Measurements from ENCODE around the gene GFOD1.

The GFOD1 gene

DNA sequence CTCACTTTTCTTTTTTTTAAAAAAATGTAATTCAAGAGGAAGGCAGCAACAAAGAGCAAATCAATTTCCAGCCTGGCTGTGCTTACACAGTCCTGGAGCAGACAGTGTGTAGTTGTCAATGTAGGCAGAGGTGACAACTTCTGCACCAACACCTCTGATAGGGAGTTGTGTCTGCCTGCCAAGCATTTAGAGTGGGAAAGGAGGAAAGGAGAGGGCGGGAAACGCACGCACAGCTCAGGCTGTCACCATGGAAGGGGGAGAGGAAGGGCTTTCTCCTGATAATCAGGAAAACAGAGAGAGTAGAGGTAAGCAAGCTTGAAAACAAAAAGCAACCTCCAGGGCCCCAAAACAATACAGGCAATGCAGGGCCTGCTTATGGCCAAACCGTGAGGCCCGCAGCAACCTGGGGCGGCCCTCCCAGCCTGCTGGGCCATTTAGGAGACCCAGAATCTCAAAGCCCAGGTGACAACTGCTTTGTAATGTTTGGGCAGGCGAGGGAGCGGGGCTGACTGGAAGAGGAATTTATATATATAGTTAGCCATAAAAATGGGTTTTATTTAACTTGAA, 41.5 kb upstream of the GFOD1 start:
- no peak overlapping the region for H3K27ac ChIP-seq (ENCODE audit: low read depth, low read length)
- H3K79me2 ChIP-seq (ENCODE audit: control insufficient read depth, insufficient read depth, low read length), result no peaks in the 10 kb centered on the region
- no peak overlapping the region for H2BK5ac ChIP-seq (ENCODE audit: low read length)
- H2BK120ac ChIP-seq (ENCODE audit: low read depth, low read length), result no peak overlapping the region
- H3K79me1 ChIP-seq (ENCODE audit: low read length), result no peaks in the 10 kb centered on the region
- H3K4me1 ChIP-seq (ENCODE audit: control insufficient read depth, low read depth, low read length), result peaks cover 9% of the 10 kb centered on the region
- no peak overlapping the region for H3K4me2 ChIP-seq (ENCODE audit: low read length)
- H3K56ac ChIP-seq (ENCODE audit: low read length), result no peak overlapping the region
- H3K18ac ChIP-seq (ENCODE audit: low read length), result no peak overlapping the region
- H2AK5ac ChIP-seq (ENCODE audit: low read length), result no peak overlapping the region
- DNase-seq, result peak; percentile 46
- no peak overlapping the region for H2BK15ac ChIP-seq (replicated peaks; ENCODE audit: low read depth)
- H3K4ac ChIP-seq (ENCODE audit: low read depth, low read length), result no peak overlapping the region
- no peaks in the 10 kb centered on the region for H3K27me3 ChIP-seq (ENCODE audit: insufficient read depth, low read length, poor library complexity)
- no CpG with 5 or more reads among the region's 8 CpGs for WGBS (ENCODE audit: extremely low coverage, insufficient coverage, low lambda C conversion rate)
- H3K9ac ChIP-seq (ENCODE audit: low read length), result no peak overlapping the region
- H3K36me3 ChIP-seq (ENCODE audit: control insufficient read depth, insufficient read depth, low read length), result no peaks in the 10 kb centered on the region
- H4K8ac ChIP-seq (ENCODE audit: low read depth, low read length), result no peak overlapping the region
- H3K4me3 ChIP-seq (ENCODE audit: low read length), result no peak overlapping the region
- H3K23ac ChIP-seq (ENCODE audit: low read length), result no peak overlapping the region
- H4K5ac ChIP-seq (ENCODE audit: low read length), result no peak overlapping the region

DNA sequence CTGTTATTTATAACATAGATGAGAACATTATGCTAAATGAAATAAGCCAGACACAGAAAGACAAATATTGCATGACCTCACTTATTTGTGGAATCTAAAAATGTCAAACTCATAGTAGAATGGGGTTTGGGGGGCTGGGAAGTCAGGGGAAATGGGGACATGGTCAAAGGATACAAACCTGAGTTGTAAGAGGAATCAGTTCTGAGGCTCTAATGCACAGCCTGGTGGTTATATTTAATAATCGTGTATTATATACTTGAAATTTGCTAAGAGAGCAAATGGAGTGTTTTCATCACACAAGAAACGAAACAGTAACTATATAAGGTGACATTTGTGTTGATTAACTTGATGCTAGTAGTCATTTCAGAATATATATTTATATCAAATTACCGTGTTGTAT, 40.8 kb upstream of the GFOD1 start:
- Histone ChIP-seq H2BK120ac (ENCODE audit: low read depth, low read length) (no peak overlapping the region), H3K9ac (ENCODE audit: low read length) (no peak overlapping the region), H3K79me2 (ENCODE audit: control insufficient read depth, insufficient read depth, low read length) (no peaks in the 10 kb centered on the region), H3K27ac (ENCODE audit: low read depth, low read length) (no peak overlapping the region), H3K4me1 (ENCODE audit: control insufficient read depth, low read depth, low read length) (peaks cover 9% of the 10 kb centered on the region), H3K4ac (ENCODE audit: low read depth, low read length) (no peak overlapping the region), H2BK5ac (ENCODE audit: low read length) (no peak overlapping the region), H4K8ac (ENCODE audit: low read depth, low read length) (no peak overlapping the region), H2BK15ac (replicated peaks; ENCODE audit: low read depth) (no peak overlapping the region), H2AK5ac (ENCODE audit: low read length) (no peak overlapping the region), H3K27me3 (ENCODE audit: insufficient read depth, low read length, poor library complexity) (no peaks in the 10 kb centered on the region), H4K5ac (ENCODE audit: low read length) (no peak overlapping the region), H3K36me3 (ENCODE audit: control insufficient read depth, insufficient read depth, low read length) (no peaks in the 10 kb centered on the region), H3K23ac (ENCODE audit: low read length) (no peak overlapping the region), H3K56ac (ENCODE audit: low read length) (no peak overlapping the region), H3K4me2 (ENCODE audit: low read length) (no peak overlapping the region), H3K18ac (ENCODE audit: low read length) (no peak overlapping the region), H3K79me1 (ENCODE audit: low read length) (no peaks in the 10 kb centered on the region), H3K4me3 (ENCODE audit: low read length) (no peak overlapping the region)
- no CpG with 5 or more reads among the region's 3 CpGs for WGBS (ENCODE audit: extremely low coverage, insufficient coverage, low lambda C conversion rate)
- no peak for DNase-seq

GRCh38 chr6:13527671-13528056, 40.3 kb upstream of the GFOD1 start:
- peaks cover 8% of the 10 kb centered on the region for H3K4me1 ChIP-seq (ENCODE audit: control insufficient read depth, low read depth, low read length)
- no peak overlapping the region for H2BK5ac ChIP-seq (ENCODE audit: low read length)
- no peak overlapping the region for H3K4me2 ChIP-seq (ENCODE audit: low read length)
- no peak overlapping the region for H3K9ac ChIP-seq (ENCODE audit: low read length)
- no peak overlapping the region for H4K8ac ChIP-seq (ENCODE audit: low read depth, low read length)
- H3K79me2 ChIP-seq (ENCODE audit: control insufficient read depth, insufficient read depth, low read length), result no peaks in the 10 kb centered on the region
- H3K79me1 ChIP-seq (ENCODE audit: low read length), result no peaks in the 10 kb centered on the region
- H3K4me3 ChIP-seq (ENCODE audit: low read length), result no peak overlapping the region
- H2BK120ac ChIP-seq (ENCODE audit: low read depth, low read length), result no peak overlapping the region
- H3K4ac ChIP-seq (ENCODE audit: low read depth, low read length), result no peak overlapping the region
- no peak for DNase-seq
- no peak overlapping the region for H3K23ac ChIP-seq (ENCODE audit: low read length)
- H3K18ac ChIP-seq (ENCODE audit: low read length), result no peak overlapping the region
- no CpG with 5 or more reads among the region's 4 CpGs for WGBS (ENCODE audit: extremely low coverage, insufficient coverage, low lambda C conversion rate)
- H3K56ac ChIP-seq (ENCODE audit: low read length), result no peak overlapping the region
- H3K27me3 ChIP-seq (ENCODE audit: insufficient read depth, low read length, poor library complexity), result no peaks in the 10 kb centered on the region
- no peaks in the 10 kb centered on the region for H3K36me3 ChIP-seq (ENCODE audit: control insufficient read depth, insufficient read depth, low read length)
- H3K27ac ChIP-seq (ENCODE audit: low read depth, low read length), result no peak overlapping the region
- no peak overlapping the region for H2AK5ac ChIP-seq (ENCODE audit: low read length)
- H4K5ac ChIP-seq (ENCODE audit: low read length), result no peak overlapping the region
- H2BK15ac ChIP-seq (replicated peaks; ENCODE audit: low read depth), result no peak overlapping the region

DNA sequence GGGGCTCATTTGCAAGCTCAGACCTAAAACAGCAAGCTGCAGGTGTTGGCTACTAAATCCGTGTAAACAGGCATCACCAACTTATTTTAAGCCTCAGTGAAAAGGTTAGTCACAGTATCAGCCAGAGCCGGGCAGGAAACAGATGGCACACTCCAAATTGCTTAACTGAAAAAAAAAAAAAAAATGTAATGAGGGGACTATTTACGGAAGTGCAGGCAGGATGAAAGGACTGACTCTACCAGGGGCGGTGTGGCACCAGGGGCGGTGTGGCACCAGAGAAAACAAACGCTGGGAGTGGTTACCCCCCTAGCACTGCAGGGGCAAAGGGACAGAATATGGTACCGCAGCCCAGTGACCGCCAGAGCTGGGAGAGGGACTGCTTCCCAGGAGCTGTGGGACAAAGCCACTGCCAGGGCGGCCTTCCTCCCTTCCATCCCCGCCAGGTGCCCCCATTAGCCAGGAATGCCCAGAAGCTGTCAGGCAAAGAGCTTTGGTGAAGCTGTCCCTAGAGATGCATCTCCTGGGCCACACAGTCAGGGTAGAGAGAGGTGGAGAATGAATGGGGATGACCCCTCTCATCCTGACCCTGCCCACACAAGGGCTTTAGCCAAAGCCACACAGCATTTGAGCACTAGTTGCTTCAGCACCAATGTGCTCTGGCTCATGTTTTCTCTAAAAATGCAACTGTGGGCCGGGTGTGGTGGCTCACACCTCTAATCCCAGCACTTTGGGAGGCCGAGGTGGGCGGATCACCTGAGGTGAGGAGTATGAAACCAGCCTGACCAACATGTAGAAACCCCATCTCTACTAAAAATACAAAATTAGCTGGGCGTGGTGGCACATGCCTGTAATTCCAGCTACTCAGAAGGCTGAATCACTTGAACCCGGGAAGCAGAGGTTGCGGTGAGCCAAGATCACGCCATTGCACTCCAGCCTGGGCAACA, 39.6 kb upstream of the GFOD1 start:
- no peak overlapping the region for H2BK15ac ChIP-seq (replicated peaks; ENCODE audit: low read depth)
- no peaks in the 10 kb centered on the region for H3K27me3 ChIP-seq (ENCODE audit: insufficient read depth, low read length, poor library complexity)
- H3K79me1 ChIP-seq (ENCODE audit: low read length), result no peaks in the 10 kb centered on the region
- no peak overlapping the region for H3K4me2 ChIP-seq (ENCODE audit: low read length)
- no peak overlapping the region for H4K5ac ChIP-seq (ENCODE audit: low read length)
- no peaks in the 10 kb centered on the region for H3K79me2 ChIP-seq (ENCODE audit: control insufficient read depth, insufficient read depth, low read length)
- H2BK5ac ChIP-seq (ENCODE audit: low read length), result no peak overlapping the region
- no peak overlapping the region for H3K27ac ChIP-seq (ENCODE audit: low read depth, low read length)
- H2AK5ac ChIP-seq (ENCODE audit: low read length), result no peak overlapping the region
- no peak overlapping the region for H3K4me3 ChIP-seq (ENCODE audit: low read length)
- H3K18ac ChIP-seq (ENCODE audit: low read length), result no peak overlapping the region
- H4K8ac ChIP-seq (ENCODE audit: low read depth, low read length), result no peak overlapping the region
- no peaks in the 10 kb centered on the region for H3K36me3 ChIP-seq (ENCODE audit: control insufficient read depth, insufficient read depth, low read length)
- H3K4me1 ChIP-seq (ENCODE audit: control insufficient read depth, low read depth, low read length), result peaks cover 3% of the 10 kb centered on the region
- no CpG with 5 or more reads among the region's 17 CpGs for WGBS (ENCODE audit: extremely low coverage, insufficient coverage, low lambda C conversion rate)
- no peak overlapping the region for H2BK120ac ChIP-seq (ENCODE audit: low read depth, low read length)
- no peak overlapping the region for H3K56ac ChIP-seq (ENCODE audit: low read length)
- H3K9ac ChIP-seq (ENCODE audit: low read length), result no peak overlapping the region
- no peak overlapping the region for H3K23ac ChIP-seq (ENCODE audit: low read length)
- no peak overlapping the region for H3K4ac ChIP-seq (ENCODE audit: low read depth, low read length)
- no peak for DNase-seq

DNA sequence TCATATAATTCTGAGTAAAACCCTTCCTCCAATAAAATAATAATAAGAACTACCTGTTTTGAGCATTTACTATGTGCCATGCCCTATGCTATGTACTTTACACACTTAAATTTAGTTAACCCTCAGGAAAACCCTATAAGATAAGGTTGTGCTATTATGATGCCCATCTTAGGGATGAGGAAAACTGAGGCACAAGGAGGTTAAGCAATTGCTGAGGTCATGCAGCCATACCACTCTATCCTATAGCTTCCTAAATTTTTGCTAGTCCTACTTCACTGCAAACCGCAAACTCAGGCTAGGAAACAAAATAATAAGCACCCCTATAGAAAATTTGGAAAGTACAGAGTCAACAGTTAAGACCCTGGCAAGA, 38.9 kb upstream of the GFOD1 start:
- H3K18ac ChIP-seq (ENCODE audit: low read length), result no peak overlapping the region
- WGBS (ENCODE audit: extremely low coverage, insufficient coverage, low lambda C conversion rate), result no CpG with 5 or more reads among the region's 1 CpG
- H3K4me2 ChIP-seq (ENCODE audit: low read length), result no peak overlapping the region
- no peaks in the 10 kb centered on the region for H3K27me3 ChIP-seq (ENCODE audit: insufficient read depth, low read length, poor library complexity)
- no peak overlapping the region for H3K4me3 ChIP-seq (ENCODE audit: low read length)
- no peak overlapping the region for H2BK5ac ChIP-seq (ENCODE audit: low read length)
- H3K79me1 ChIP-seq (ENCODE audit: low read length), result no peaks in the 10 kb centered on the region
- no peak overlapping the region for H4K5ac ChIP-seq (ENCODE audit: low read length)
- H2BK15ac ChIP-seq (replicated peaks; ENCODE audit: low read depth), result no peak overlapping the region
- no peak overlapping the region for H3K4ac ChIP-seq (ENCODE audit: low read depth, low read length)
- H3K79me2 ChIP-seq (ENCODE audit: control insufficient read depth, insufficient read depth, low read length), result no peaks in the 10 kb centered on the region
- no peak overlapping the region for H4K8ac ChIP-seq (ENCODE audit: low read depth, low read length)
- H3K4me1 ChIP-seq (ENCODE audit: control insufficient read depth, low read depth, low read length), result peaks cover 3% of the 10 kb centered on the region
- H3K27ac ChIP-seq (ENCODE audit: low read depth, low read length), result no peak overlapping the region
- no peak for DNase-seq
- H3K36me3 ChIP-seq (ENCODE audit: control insufficient read depth, insufficient read depth, low read length), result no peaks in the 10 kb centered on the region
- H3K23ac ChIP-seq (ENCODE audit: low read length), result no peak overlapping the region
- H2AK5ac ChIP-seq (ENCODE audit: low read length), result no peak overlapping the region
- H3K9ac ChIP-seq (ENCODE audit: low read length), result no peak overlapping the region
- no peak overlapping the region for H3K56ac ChIP-seq (ENCODE audit: low read length)
- H2BK120ac ChIP-seq (ENCODE audit: low read depth, low read length), result no peak overlapping the region

All from mesendoderm (in vitro differentiated cells).